NCI-H1436 (cell line): ENCODE measurements around the gene PKHD1.
A peak's percentile ranks its signal among the peaks of the same experiment; 100 is the strongest.
"Not testable (repeated sequence)": the region's sequence is repeated elsewhere in the genome, so short reads cannot be mapped to it uniquely, and the experiment has no call there.

Source experiments
- DNase-seq: peaks from one replicate; lab custom pipeline; 2025; lab: John Stamatoyannopoulos, UW

The PKHD1 gene

GRCh38 chr6:51853109-51853508, 234.3 kb downstream of the PKHD1 start:
- DNase-seq = not testable (repeated sequence)

- no peak for DNase-seq
These were observed 240.9 kb downstream of the PKHD1 start for GRCh38 chr6:51846531-51846930.

DNA sequence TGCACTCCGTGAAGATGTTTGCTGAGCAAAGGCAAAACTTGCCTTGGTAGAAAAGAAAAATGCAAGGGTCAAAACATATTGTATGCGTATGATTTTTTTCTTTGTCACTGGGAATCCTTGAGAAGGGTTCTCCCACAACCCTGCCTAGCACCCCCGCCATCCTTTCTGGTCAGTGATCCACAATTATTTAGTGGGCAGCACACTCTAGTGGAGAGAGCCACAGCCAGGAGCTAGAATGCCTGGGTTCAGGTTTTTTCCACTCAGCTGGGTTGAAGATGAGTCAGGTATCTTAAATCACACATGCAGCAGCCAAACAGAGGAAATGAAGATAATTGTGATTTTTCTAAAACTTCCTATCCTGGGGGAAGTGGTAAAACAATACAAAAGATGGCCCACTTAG, 243.1 kb downstream of the PKHD1 start:
- DNase-seq = no peak

- DNase-seq = no peak
These were observed 243.9 kb downstream of the PKHD1 start for GRCh38 chr6:51843456-51844056.

DNA sequence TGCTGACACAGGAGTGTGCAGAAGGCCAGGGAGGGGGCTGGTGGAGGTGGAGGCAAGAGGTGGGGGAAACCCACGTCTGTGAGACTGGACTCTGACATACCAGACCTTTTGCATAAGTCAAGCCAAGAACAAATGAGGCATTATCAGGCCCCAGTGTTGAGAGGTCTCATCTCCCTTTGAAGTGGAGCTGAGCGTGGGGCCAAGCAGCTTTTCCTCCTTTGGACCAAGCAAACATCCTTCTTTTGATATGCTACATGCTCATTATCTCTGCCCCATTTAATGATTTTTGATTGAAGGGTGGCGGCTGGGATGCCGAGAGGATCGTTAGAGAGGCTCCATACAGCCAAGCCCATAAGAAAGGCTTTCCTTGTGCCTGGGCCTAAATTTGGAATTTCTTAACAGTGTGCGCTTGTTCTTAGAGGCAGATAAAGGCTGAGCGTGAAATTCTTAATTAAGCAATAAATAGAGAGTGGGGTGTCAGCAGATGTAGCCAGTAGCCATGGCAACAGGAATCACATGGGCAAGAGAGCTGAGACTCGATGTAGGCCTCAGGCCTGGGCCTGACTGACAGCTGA, 244.5 kb downstream of the PKHD1 start:
- DNase-seq = no peak

DNA sequence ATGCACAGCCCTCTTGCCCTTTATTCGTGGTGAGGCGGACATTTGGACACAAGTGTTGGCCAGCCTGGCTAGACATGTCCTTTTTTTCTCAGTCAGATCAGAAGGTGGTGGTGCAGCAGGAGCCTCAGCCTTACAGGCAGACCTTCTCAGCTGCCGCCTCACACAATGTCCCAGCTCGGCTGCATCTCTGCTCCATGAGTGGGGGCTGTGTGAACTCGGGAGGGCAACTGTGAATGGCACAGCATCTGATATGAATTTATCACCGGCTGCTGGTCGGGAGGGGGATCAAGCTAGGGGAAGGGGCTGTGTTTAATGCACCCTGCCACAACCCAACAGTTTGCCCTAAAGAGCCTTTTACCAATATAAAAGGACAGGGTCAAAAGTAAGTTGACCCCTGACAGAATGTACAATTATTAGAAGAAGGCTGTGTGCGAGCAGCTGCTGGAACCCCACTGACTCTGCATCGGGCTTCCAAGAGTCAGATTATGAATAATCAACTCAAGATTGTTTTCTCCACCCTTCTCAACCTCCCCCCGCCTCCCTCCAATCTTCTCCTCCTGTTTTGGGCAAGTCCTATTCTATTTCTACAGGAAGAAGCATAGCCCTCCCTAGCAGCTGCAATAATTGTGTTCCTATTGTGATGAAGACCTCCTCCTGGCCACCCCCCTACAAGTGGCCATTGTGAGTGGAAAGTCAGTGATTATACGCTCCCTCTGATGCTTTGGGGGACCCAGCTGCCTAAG, 245.2 kb downstream of the PKHD1 start:
- DNase-seq = no peak

DNA sequence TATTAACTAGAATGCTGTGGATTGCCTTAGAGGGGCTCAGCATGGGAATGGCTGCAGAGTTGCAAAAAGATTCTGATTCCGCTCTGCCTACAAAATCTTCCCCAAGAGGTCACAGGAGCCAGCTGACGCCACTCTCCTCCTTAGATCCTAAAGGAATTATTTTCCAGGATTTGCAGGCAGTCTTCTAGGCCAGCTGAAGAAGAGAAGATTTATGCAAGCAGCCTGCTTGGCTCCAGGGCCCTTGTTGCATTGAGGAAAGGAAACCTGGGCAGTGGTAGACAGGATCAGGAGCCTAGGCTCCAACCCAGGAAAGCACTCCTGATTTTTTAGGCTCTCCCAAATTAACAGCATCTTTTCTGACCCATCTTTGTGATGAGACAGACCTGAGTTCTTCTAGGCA, 245.8 kb downstream of the PKHD1 start:
- DNase-seq = no peak

DNA sequence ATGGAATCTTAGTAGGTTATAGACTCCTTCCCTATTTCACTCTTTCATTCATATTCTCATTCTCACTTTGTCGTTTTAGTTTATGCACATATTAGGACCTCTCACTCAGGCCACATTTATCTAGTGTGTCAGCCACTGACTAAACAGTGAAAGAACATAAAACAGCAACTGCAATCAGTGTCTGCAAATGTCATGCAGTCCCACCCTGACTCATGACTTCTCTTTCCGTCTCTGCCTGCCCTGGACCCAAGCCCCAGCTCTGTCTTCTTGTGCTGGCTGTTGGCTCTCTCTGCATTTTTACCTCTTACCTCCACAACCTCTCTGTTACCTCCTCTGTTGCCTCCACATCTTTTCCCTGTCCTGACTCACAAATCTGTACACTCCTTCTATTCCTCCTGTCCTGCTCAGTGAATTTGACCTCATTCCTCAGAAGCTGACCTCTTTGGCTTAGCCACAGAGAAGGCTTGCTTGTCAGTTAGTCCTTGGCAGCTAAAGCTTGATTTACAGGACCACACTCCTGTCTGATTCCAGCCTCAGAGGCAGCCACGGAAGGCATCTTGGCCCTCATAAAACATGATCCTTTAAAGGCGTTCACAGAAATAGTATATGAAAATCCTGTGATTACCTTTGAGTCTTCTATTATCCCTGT, 247.6 kb downstream of the PKHD1 start:
- DNase-seq = no peak

- no peak for DNase-seq
These were observed 256.7 kb downstream of the PKHD1 start for GRCh38 chr6:51830666-51831065.

DNA sequence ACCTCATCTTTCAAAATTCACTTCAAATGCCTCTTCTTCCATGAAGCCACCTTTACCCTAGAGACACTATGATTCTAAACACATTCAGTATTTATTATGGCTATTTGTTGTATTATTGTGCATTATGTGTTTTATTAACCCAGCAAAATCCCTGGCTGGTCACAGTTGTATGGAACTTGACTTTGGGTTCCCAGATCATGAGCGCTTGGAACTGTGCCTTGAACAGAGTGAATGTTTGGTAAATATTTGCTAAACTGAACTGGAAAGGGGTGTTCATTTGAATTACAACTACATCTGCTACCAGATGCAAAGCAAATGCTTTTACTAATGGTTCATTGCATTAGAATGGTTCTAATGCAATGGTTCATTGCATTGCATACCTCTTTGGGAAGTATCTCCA, 259.8 kb downstream of the PKHD1 start:
- no peak for DNase-seq

DNA sequence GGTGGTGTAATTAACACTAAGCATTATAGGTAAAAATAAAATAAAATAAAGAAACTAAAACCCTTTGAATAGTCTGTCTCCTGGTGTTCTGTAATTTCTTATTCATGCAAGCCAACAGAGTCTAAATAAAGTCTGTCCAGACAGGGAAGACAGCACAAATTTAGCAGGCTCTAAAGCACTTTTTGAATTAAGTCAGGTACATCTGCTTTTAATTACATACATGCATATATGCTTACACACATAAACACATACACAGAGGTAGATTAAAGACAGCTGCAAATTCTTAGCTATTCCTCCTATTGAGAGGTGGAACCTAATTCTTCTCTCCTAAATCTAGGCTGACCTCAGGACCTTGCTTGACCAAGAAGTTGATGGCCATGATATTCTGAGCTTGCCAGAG, 262.5 kb downstream of the PKHD1 start:
- no peak for DNase-seq

GRCh38 chr6:51820555-51820954, 266.9 kb downstream of the PKHD1 start:
- no peak for DNase-seq

DNA sequence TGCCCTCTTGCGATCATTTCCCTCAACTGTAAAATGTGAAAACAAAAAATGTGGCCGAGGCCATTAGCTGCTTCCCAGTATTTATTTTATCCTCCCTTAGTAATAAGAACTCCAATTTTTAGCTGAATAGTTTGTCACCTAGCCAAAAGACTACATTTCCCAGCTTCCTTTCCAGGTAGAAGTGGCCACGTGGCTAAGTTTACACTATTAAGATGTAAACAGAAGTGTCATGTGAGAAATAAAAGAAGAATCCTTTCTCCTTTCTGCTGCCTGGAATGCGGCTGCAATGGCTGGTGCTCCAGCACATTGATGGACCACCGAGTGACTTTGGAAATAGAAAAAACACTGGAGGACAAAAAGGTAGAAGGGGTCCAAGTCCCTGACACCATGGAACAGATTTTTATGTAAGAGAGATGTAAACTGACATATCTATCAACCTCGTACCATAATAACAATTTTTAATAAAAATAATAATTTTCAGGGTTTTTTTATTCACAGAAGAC, 268.8 kb downstream of the PKHD1 start:
- DNase-seq = no peak

DNA sequence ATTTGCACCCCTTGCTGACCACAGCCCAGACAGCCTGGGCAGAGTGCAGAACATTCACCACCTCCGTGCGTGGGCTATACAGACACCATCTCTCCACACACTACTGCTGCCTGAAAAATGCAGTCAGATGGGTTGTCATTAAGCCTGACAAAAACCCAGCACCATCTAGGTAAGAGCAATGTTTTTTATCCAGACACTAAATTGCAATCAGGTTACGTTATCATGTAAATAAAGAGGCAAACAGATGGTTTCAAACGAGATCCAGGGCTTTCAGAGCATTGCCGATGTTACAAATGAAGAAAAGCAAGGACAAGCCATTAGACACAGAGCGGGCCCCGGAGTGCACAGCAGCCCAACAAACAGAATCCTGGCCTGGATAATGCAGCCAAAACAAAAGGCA, 269.6 kb downstream of the PKHD1 start:
- DNase-seq = no peak

GRCh38 chr6:51814418-51814817, 273.0 kb downstream of the PKHD1 start:
- DNase-seq = peak; percentile 16

DNA sequence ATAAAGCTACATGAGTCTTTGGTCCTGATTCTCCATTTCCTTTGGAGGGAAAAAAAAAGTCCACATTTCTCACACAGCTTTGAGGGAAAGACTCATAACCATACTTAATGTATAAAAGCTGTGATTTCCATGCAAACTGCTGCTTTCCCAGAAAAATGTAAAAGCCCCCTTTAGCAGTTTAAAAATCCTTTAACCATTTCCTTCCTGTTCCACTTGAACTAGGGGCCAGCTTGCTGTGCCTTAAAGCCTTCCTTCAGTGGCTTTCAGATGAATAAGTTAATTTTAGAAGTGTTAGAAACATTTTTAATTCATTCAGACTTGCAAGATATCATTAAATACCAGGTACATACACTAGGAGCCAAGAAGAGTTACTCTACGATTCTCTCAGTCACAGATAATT, 273.5 kb downstream of the PKHD1 start:
- no peak for DNase-seq

GRCh38 chr6:51812231-51812630, 275.2 kb downstream of the PKHD1 start:
- no peak for DNase-seq

- DNase-seq = no peak
These were observed 281.9 kb downstream of the PKHD1 start for GRCh38 chr6:51805517-51805916.

DNA sequence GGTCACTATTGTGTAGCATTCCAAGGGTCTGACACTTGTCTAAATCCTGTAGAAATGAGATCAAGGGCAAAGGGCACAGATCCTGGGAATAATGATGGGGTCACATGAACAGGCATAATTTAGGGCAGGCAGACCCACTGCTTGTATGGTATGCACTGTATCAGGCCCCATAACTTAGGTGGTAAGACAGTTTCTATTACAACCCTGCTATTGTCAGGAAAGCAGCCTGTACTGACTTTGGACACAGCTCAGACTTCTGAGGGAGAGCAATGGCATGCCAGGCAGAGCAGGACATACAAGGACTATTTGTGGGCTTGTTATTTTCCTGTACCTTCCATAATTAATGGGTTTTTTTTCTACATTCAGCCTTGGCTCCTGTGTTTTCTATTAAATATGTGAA, 286.8 kb downstream of the PKHD1 start:
- no peak for DNase-seq

DNA sequence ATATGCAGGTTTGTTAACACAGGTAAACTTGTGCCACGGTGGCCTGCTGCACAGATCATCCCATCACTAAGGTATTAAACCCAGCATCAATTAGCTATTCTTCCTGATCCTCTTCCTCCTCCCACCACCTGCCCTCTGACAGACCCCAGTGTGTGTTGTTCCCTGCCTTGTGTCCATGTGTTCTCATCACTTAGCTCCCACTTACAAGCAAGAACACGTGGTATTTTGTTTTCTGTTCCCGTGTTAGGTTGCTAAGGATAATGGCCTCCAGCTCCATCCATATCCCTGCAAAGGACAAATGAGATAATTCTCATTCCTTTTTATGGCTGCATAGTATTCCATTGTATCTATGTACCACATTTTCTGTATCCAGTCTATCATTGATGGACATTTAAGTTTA, 294.0 kb downstream of the PKHD1 start:
- no peak for DNase-seq

DNA sequence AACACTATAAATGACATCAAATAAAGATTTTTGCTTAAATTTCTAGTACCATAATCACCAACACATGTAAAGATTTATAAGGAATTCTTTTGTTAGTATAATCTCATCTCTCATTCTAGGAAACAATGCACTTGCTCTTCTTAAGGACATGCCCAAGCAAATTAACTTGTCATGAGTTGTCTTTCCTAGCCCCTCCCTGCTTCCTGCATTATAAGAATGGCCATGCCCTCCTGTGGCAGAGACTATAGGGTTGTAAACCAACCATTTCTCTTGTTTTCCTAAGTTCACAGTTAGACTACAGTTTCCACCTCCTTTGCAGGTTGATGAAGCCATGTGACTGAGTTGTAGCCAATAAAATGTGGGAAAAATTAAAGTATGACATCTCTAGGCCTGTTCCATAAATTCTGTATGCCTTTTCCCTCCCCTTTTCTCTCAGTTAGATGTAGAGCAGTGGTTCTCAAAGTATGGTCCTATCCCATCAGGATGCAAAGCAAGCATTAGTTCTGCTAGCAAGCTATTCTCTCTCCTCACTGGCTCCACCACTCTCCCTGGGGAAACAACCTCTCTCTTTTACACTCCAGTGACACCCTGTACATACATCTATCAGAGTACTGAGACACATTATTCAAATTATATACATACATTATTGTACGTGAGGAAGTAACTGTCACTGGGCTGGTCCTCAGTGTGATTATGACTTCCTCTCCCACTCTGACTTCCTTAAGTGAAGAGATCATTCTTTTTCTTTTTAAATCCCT, 295.0 kb downstream of the PKHD1 start:
- DNase-seq = no peak

DNA sequence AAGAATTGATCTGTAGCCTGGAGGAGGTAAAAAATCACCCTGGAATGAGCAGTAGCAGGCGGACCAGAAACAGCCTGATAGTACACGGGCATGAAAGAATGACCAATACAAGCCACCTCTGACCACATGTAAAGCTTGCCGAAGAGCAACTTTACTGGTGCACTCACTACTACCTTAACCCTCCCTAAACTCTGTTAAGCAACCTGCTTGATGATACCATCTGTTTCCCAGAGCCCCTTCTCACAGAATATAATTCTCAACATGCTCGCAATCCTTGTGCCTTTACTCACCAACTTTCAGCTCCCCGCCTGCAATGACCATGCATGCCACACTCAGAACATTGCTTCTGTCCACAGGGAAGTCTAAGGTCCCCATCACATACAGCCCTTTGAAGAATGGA, 296.5 kb downstream of the PKHD1 start:
- DNase-seq = no peak
